Thyroid gland (tissue), 4 donors: Measurements from ENCODE around the gene STIM2.

ENCODE experiments used
- POLR2A ChIP-seq, 2 donors: fragments of 450-650 bp; IDR thresholded peaks; one replicate each; pipeline ENCODE4 v1.6.1; 2017; ENCODE audit warnings: antibody characterized with exemption in 2 of 2, mild to moderate bottlenecking in 2 of 2, moderate library complexity in 1 of 2
- TF ChIP-seq, protein P1 (sequence below), 6 experiments: fragments of 200-600 bp in 3 of 6; fragments of 450-650 bp in 3 of 6; sonication (generic) in 3 of 6; IDR thresholded peaks; one replicate each; pipeline ENCODE4 v1.5.1; 2016 to 2019; ENCODE audit warnings: antibody characterized with exemption in 6 of 6, mild to moderate bottlenecking in 2 of 6, inconsistent platforms in 1 of 6, moderate library complexity in 1 of 6

DNA sequence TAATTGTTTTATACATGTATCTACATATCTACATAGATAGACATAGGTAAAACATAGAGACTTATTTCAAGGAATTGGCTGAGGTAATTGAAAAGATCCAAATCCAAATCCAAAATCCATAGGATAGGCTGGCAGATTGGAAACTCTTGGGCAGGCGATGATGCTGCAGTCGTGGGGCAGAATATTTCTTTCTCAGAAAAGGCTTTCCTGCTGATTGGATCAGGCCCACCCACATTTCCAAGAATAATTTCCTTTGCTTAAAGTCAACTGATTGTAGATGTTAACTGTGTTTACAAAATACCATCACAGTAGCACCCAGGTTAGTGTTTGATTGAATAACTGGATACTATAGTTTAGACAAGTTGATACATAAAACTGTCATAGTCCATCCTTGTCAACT lies 27.2 kb downstream of the STIM2 start:
- no peak for TF ChIP-seq POLR2A (IDR thresholded peaks at IDR 0.05)
- TF ChIP-seq, protein P1, sequence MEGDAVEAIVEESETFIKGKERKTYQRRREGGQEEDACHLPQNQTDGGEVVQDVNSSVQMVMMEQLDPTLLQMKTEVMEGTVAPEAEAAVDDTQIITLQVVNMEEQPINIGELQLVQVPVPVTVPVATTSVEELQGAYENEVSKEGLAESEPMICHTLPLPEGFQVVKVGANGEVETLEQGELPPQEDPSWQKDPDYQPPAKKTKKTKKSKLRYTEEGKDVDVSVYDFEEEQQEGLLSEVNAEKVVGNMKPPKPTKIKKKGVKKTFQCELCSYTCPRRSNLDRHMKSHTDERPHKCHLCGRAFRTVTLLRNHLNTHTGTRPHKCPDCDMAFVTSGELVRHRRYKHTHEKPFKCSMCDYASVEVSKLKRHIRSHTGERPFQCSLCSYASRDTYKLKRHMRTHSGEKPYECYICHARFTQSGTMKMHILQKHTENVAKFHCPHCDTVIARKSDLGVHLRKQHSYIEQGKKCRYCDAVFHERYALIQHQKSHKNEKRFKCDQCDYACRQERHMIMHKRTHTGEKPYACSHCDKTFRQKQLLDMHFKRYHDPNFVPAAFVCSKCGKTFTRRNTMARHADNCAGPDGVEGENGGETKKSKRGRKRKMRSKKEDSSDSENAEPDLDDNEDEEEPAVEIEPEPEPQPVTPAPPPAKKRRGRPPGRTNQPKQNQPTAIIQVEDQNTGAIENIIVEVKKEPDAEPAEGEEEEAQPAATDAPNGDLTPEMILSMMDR (IDR thresholded peaks at IDR 0.05): no peak
